Endothelial cell (in vitro differentiated cells): ENCODE data around the gene KLK12. TPM values are rescaled to one million over a fixed set of nuclear protein-coding genes. Genes with fewer than 3 reads are reported as not detected.

Source experiments
- DNase-seq: peaks from one replicate; pipeline ENCODE4 v3.0.0; 2021; ENCODE audit warnings: low spot score
- H3K27ac Mint-ChIP-seq: one replicate; pipeline ENCODE4 v1.8.0; 2021; ENCODE audit warnings: mixed read lengths, inconsistent platforms; ENCODE audit not compliant: unreplicated experiment
- H3K27me3 Mint-ChIP-seq: one replicate; pipeline ENCODE4 v1.8.0; 2021; ENCODE audit warnings: mild to moderate bottlenecking, moderate library complexity, mixed read lengths, inconsistent platforms; ENCODE audit not compliant: unreplicated experiment
- H3K36me3 Mint-ChIP-seq: one replicate; pipeline ENCODE4 v1.8.0; 2021; ENCODE audit warnings: mild to moderate bottlenecking, low read depth, mixed read lengths, inconsistent platforms; ENCODE audit not compliant: unreplicated experiment
- H3K4me1 Mint-ChIP-seq: one replicate; pipeline ENCODE4 v1.8.0; 2021; ENCODE audit warnings: mild to moderate bottlenecking, mixed read lengths, inconsistent platforms; ENCODE audit not compliant: unreplicated experiment
- H3K4me3 Mint-ChIP-seq: one replicate; pipeline ENCODE4 v1.8.0; 2021; ENCODE audit warnings: mild to moderate bottlenecking, mixed read lengths, inconsistent platforms; ENCODE audit not compliant: unreplicated experiment
- H3K9me3 Mint-ChIP-seq: one replicate; pipeline ENCODE4 v1.8.0; 2021; ENCODE audit warnings: mixed read lengths, inconsistent platforms; ENCODE audit not compliant: unreplicated experiment
- CTCF ChIP-seq: fragments of 200-600 bp; sonication (generic); IDR thresholded peaks from one replicate; pipeline ENCODE4 v1.5.0; 2021; ENCODE audit warnings: antibody characterized with exemption; ENCODE audit not compliant: unreplicated experiment
- total RNA-seq: library from RNA; stranded (reverse); fragmentation: NEBNext Ultra II Directional; extraction: Animal tissue kit (Norgen Biotek cat#: 25700); gene quantifications from one replicate; pipeline ENCODE4 v1.2.1, GENCODE V29; 2021; ENCODE audit not compliant: unreplicated experiment

Gene KLK12
- total RNA-seq, 1 donor from 2014 or later: not detected

GRCh38 chr19:51081476-51081875 lies 46.7 kb upstream of the KLK12 start:
- TF ChIP-seq CTCF: no peak
- Mint-ChIP-seq H3K4me3 (no peak overlapping the region), H3K9me3 (no peaks in the 10 kb centered on the region), H3K4me1 (no peaks in the 10 kb centered on the region), H3K27ac (no peak overlapping the region), H3K36me3 (no peaks in the 10 kb centered on the region), H3K27me3 (peaks cover 11% of the 10 kb centered on the region)
- no peak for DNase-seq

GRCh38 chr19:51079481-51080110 lies 44.8 kb upstream of the KLK12 start:
- DNase-seq: no peak
- Mint-ChIP-seq H3K27me3 (peaks cover 7% of the 10 kb centered on the region), H3K9me3 (no peaks in the 10 kb centered on the region), H3K36me3 (no peaks in the 10 kb centered on the region), H3K4me3 (no peak overlapping the region), H3K27ac (no peak overlapping the region), H3K4me1 (no peaks in the 10 kb centered on the region)
- no peak for TF ChIP-seq CTCF

GRCh38 chr19:51078731-51079130 lies 43.9 kb upstream of the KLK12 start:
- no peak for DNase-seq
- Mint-ChIP-seq H3K36me3 (no peaks in the 10 kb centered on the region), H3K9me3 (no peaks in the 10 kb centered on the region), H3K27me3 (peaks cover 4% of the 10 kb centered on the region), H3K4me3 (no peak overlapping the region), H3K27ac (no peak overlapping the region), H3K4me1 (no peaks in the 10 kb centered on the region)
- TF ChIP-seq CTCF: no peak

- no peak for TF ChIP-seq CTCF
- Mint-ChIP-seq H3K4me1 (no peaks in the 10 kb centered on the region), H3K9me3 (no peaks in the 10 kb centered on the region), H3K36me3 (no peaks in the 10 kb centered on the region), H3K4me3 (no peak overlapping the region), H3K27me3 (peaks cover 3% of the 10 kb centered on the region), H3K27ac (no peak overlapping the region)
- DNase-seq: no peak
These were observed 43.3 kb upstream of the KLK12 start for GRCh38 chr19:51078104-51078503.

GRCh38 chr19:51076631-51077213 lies 41.9 kb upstream of the KLK12 start:
- no peak for TF ChIP-seq CTCF
- DNase-seq: no peak
- Mint-ChIP-seq H3K27me3 (peaks cover 3% of the 10 kb centered on the region), H3K27ac (no peak overlapping the region), H3K4me1 (no peaks in the 10 kb centered on the region), H3K4me3 (no peak overlapping the region), H3K36me3 (no peaks in the 10 kb centered on the region), H3K9me3 (no peaks in the 10 kb centered on the region)
